Measurements from ENCODE around the gene ACSF2.
"Not testable (repeated sequence)": the region's sequence is repeated elsewhere in the genome, so short reads cannot be mapped to it uniquely, and the experiment has no call there.

ACSF2 gene

DNA sequence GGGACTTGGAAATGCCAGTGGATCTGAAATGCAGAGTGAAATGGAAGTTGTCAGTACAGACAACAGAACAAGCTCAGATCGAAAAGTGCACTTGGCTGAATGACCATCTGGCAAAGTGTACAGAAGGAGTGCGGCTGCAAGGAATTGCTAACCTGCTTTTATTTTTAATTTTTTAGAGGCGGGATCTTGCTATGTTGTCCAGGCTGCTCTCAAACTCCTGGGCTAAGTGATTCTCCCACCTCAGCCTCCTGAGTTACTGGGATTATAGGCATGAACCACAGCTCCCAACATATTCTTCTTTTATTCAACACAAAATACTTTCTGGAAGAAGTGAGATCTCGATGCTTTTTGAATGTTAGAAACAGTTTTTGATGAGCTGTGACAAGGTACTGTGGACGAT lies 32.3 kb upstream of the ACSF2 start:
- H3K27me3 ChIP-seq (ENCODE audit: control insufficient read depth, insufficient read depth, low read length) = no peaks in the 10 kb centered on the region
- peaks cover 61% of the 10 kb centered on the region for H3K36me3 ChIP-seq (ENCODE audit: control insufficient read depth, low read depth, low read length)
- no peak overlapping the region for H3K4me3 ChIP-seq (ENCODE audit: low read length)
- no peak overlapping the region for H3K27ac ChIP-seq (ENCODE audit: low read length)
- peaks cover 3% of the 10 kb centered on the region for H3K4me1 ChIP-seq (ENCODE audit: control insufficient read depth, low read depth, low read length)
- H3K9ac ChIP-seq (ENCODE audit: low read length) = no peak overlapping the region
- no peaks in the 10 kb centered on the region for H3K9me3 ChIP-seq (ENCODE audit: control insufficient read depth, low read depth, low read length)

DNA sequence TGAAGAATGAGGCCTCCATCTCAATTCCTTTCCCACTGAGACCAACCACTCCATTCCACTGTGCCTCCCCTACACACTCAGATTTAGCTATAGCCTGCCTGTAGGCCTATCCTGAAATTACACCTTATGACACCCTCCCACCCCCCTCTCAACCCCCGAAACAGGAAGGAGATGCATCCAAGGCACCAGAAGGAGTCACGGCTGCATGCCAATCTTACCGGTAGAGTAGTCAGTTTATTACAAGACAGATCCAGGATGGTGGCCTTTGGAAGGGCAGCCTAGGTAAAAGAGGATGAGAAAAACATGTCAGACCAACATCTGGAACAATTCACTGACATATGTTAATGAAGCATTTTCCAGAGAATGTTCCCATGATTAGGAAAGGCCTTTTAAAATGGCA lies 31.3 kb upstream of the ACSF2 start:
- H3K27me3 ChIP-seq (ENCODE audit: control insufficient read depth, insufficient read depth, low read length) = no peaks in the 10 kb centered on the region
- H3K9me3 ChIP-seq (ENCODE audit: control insufficient read depth, low read depth, low read length) = no peaks in the 10 kb centered on the region
- H3K9ac ChIP-seq (ENCODE audit: low read length) = no peak overlapping the region
- H3K4me3 ChIP-seq (ENCODE audit: low read length) = no peak overlapping the region
- H3K4me1 ChIP-seq (ENCODE audit: control insufficient read depth, low read depth, low read length) = peaks cover 3% of the 10 kb centered on the region
- no peak overlapping the region for H3K27ac ChIP-seq (ENCODE audit: low read length)
- H3K36me3 ChIP-seq (ENCODE audit: control insufficient read depth, low read depth, low read length) = peaks cover 51% of the 10 kb centered on the region

GRCh38 chr17:50396261-50397110 lies 29.5 kb upstream of the ACSF2 start:
- no peak overlapping the region for H3K27ac ChIP-seq (ENCODE audit: low read length)
- no peaks in the 10 kb centered on the region for H3K9me3 ChIP-seq (ENCODE audit: control insufficient read depth, low read depth, low read length)
- H3K27me3 ChIP-seq (ENCODE audit: control insufficient read depth, insufficient read depth, low read length) = no peaks in the 10 kb centered on the region
- peaks cover 3% of the 10 kb centered on the region for H3K4me1 ChIP-seq (ENCODE audit: control insufficient read depth, low read depth, low read length)
- peak overlapping the region; percentile 72 for H3K9ac ChIP-seq (ENCODE audit: low read length)
- H3K36me3 ChIP-seq (ENCODE audit: control insufficient read depth, low read depth, low read length) = peaks cover 33% of the 10 kb centered on the region
- peak overlapping the region; percentile 82 for H3K4me3 ChIP-seq (ENCODE audit: low read length)

DNA sequence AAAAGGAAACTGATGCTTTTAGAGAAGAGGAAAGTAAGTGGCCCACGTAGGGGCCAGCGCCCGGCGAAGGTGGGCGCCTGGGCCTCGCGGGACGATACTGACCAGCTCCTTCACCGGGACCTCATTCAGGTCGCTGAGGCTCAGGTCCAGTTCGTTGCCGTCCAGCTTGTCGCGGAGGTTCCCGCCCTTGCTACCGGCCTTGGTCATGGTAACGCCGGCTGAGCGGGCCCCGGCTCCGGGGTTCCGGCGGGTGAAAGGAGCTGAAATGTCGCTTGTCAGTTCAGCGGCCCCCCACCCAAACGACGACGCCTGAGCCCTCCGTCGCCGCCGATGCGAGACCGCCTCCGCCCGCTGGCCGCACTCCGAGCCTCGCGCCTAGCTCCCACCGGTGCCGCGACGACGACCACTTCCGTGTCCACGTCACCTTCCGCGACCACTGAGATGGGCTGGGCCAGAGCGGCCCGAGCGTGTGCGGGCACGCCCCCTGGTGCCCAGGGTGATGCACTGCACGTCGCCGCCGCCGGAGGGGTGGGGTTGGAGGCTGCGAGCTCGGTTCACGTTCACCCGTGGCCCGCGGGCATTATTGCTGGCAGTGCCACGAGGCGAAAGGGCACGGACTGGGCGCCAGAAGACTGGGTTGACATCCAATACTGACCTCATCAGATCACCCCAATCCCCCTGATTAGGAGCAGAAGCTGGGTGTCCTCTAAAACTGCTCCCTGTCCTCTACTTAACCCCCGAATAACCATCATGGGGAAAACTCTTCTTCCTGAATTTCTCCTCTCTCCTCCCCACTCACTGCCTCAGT lies 28.7 kb upstream of the ACSF2 start, which contains the start of gene LRRC59:
Gene LRRC59, minus strand, starts transcription at position 413 of the 808 bp plus-strand sequence. Its CDS starts 206 bp downstream, at position 207.
- H3K27me3 ChIP-seq (ENCODE audit: control insufficient read depth, insufficient read depth, low read length) = no peaks in the 10 kb centered on the region
- H3K36me3 ChIP-seq (ENCODE audit: control insufficient read depth, low read depth, low read length) = peaks cover 25% of the 10 kb centered on the region
- peaks cover 3% of the 10 kb centered on the region for H3K4me1 ChIP-seq (ENCODE audit: control insufficient read depth, low read depth, low read length)
- no peak within 1 kb of the TSS for H3K27ac ChIP-seq (ENCODE audit: low read length)
- no peaks in the 10 kb centered on the region for H3K9me3 ChIP-seq (ENCODE audit: control insufficient read depth, low read depth, low read length)
- H3K9ac ChIP-seq (ENCODE audit: low read length) = peak within 1 kb of the TSS; percentile 72
- peak within 1 kb of the TSS; percentile 82 for H3K4me3 ChIP-seq (ENCODE audit: low read length)

GRCh38 chr17:50397919-50398285 lies 28.1 kb upstream of the ACSF2 start:
- no peak overlapping the region for H3K27ac ChIP-seq (ENCODE audit: low read length)
- no peaks in the 10 kb centered on the region for H3K27me3 ChIP-seq (ENCODE audit: control insufficient read depth, insufficient read depth, low read length)
- H3K4me3 ChIP-seq (ENCODE audit: low read length) = peak overlapping the region; percentile 82
- H3K9me3 ChIP-seq (ENCODE audit: control insufficient read depth, low read depth, low read length) = no peaks in the 10 kb centered on the region
- peaks cover 6% of the 10 kb centered on the region for H3K4me1 ChIP-seq (ENCODE audit: control insufficient read depth, low read depth, low read length)
- H3K36me3 ChIP-seq (ENCODE audit: control insufficient read depth, low read depth, low read length) = peaks cover 19% of the 10 kb centered on the region
- H3K9ac ChIP-seq (ENCODE audit: low read length) = no peak overlapping the region

DNA sequence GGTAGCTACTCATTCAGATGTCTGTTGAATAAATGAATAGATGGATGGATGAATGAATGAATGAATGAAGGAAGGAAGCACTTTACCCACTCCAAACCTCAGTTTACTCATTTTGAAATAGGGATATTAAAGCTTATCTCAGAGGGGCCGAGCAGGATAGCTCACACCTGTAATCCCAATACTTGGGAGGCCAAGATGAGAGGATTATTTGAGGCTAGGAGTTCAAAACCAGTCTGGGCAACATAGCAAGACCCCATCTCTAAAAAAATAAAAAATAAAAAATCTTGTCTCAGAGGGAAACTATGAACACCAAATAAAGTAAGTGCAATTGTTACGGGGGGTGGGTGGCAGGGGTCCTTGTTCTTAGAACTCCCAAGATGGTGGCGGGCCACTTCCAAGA lies 27.3 kb upstream of the ACSF2 start:
- not testable (repeated sequence) for H3K27ac ChIP-seq (ENCODE audit: low read length); H3K4me3 ChIP-seq (ENCODE audit: low read length); H3K4me1 ChIP-seq (ENCODE audit: control insufficient read depth, low read depth, low read length); H3K9me3 ChIP-seq (ENCODE audit: control insufficient read depth, low read depth, low read length); H3K9ac ChIP-seq (ENCODE audit: low read length); H3K27me3 ChIP-seq (ENCODE audit: control insufficient read depth, insufficient read depth, low read length)
- peaks cover 11% of the 10 kb centered on the region for H3K36me3 ChIP-seq (ENCODE audit: control insufficient read depth, low read depth, low read length)

GRCh38 chr17:50399591-50399990 lies 26.4 kb upstream of the ACSF2 start:
- H3K9ac ChIP-seq (ENCODE audit: low read length); H3K27ac ChIP-seq (ENCODE audit: low read length); H3K4me3 ChIP-seq (ENCODE audit: low read length); H3K9me3 ChIP-seq (ENCODE audit: control insufficient read depth, low read depth, low read length); H3K36me3 ChIP-seq (ENCODE audit: control insufficient read depth, low read depth, low read length); H3K27me3 ChIP-seq (ENCODE audit: control insufficient read depth, insufficient read depth, low read length); H3K4me1 ChIP-seq (ENCODE audit: control insufficient read depth, low read depth, low read length): not testable (repeated sequence)

GRCh38 chr17:50405351-50405750 lies 20.7 kb upstream of the ACSF2 start:
- H3K36me3 ChIP-seq (ENCODE audit: control insufficient read depth, low read depth, low read length); H3K4me1 ChIP-seq (ENCODE audit: control insufficient read depth, low read depth, low read length); H3K9ac ChIP-seq (ENCODE audit: low read length); H3K9me3 ChIP-seq (ENCODE audit: control insufficient read depth, low read depth, low read length); H3K27ac ChIP-seq (ENCODE audit: low read length); H3K27me3 ChIP-seq (ENCODE audit: control insufficient read depth, insufficient read depth, low read length); H3K4me3 ChIP-seq (ENCODE audit: low read length): not testable (repeated sequence)

- Histone ChIP-seq H3K4me1 (ENCODE audit: control insufficient read depth, low read depth, low read length) (peaks cover 3% of the 10 kb centered on the region), H3K9me3 (ENCODE audit: control insufficient read depth, low read depth, low read length) (no peaks in the 10 kb centered on the region), H3K27ac (ENCODE audit: low read length) (no peak overlapping the region), H3K36me3 (ENCODE audit: control insufficient read depth, low read depth, low read length) (no peaks in the 10 kb centered on the region), H3K9ac (ENCODE audit: low read length) (no peak overlapping the region), H3K4me3 (ENCODE audit: low read length) (no peak overlapping the region), H3K27me3 (ENCODE audit: control insufficient read depth, insufficient read depth, low read length) (no peaks in the 10 kb centered on the region)
These were observed 19.4 kb upstream of the ACSF2 start for GRCh38 chr17:50406578-50406977.

- Histone ChIP-seq H3K4me3 (ENCODE audit: low read length) (no peak overlapping the region), H3K9me3 (ENCODE audit: control insufficient read depth, low read depth, low read length) (no peaks in the 10 kb centered on the region), H3K27me3 (ENCODE audit: control insufficient read depth, insufficient read depth, low read length) (peaks cover 3% of the 10 kb centered on the region), H3K36me3 (ENCODE audit: control insufficient read depth, low read depth, low read length) (no peaks in the 10 kb centered on the region), H3K9ac (ENCODE audit: low read length) (no peak overlapping the region), H3K27ac (ENCODE audit: low read length) (no peak overlapping the region), H3K4me1 (ENCODE audit: control insufficient read depth, low read depth, low read length) (peaks cover under 1% of the 10 kb centered on the region)
These were observed 18.1 kb upstream of the ACSF2 start for GRCh38 chr17:50407921-50408320.

GRCh38 chr17:50412188-50412732 lies 13.8 kb upstream of the ACSF2 start:
- Histone ChIP-seq H3K27ac (ENCODE audit: low read length) (no peak overlapping the region), H3K4me3 (ENCODE audit: low read length) (no peak overlapping the region), H3K9ac (ENCODE audit: low read length) (no peak overlapping the region), H3K36me3 (ENCODE audit: control insufficient read depth, low read depth, low read length) (no peaks in the 10 kb centered on the region), H3K4me1 (ENCODE audit: control insufficient read depth, low read depth, low read length) (no peaks in the 10 kb centered on the region), H3K27me3 (ENCODE audit: control insufficient read depth, insufficient read depth, low read length) (peaks cover 3% of the 10 kb centered on the region), H3K9me3 (ENCODE audit: control insufficient read depth, low read depth, low read length) (no peaks in the 10 kb centered on the region)

All from iPS-18a (cell line).